A673 (cell line): ENCODE measurements around the gene HAPLN2. TPM values are rescaled to one million over a fixed set of nuclear protein-coding genes. Genes with fewer than 3 reads are reported as not detected.

Experiments used
- BruUV-seq: library from RNA; stranded (reverse); fragments of 400-500 nt; replicated peaks from 2 replicates; lab custom pipeline; 2021; lab: Mats Ljungman, UMichigan
- CTCF ChIA-PET: fragments of 300-600 bp; sonication (Branson Sonifier 250); formaldehyde crosslinking; loops from one replicate; lab custom pipeline; 2022; ENCODE audit warnings: antibody characterized with exemption; lab: Charles Lee
- POLR2A ChIA-PET: fragments of 300-600 bp; sonication (Branson Sonifier 250); formaldehyde crosslinking; loops from one replicate; lab custom pipeline; 2022; ENCODE audit warnings: antibody characterized with exemption; ENCODE audit not compliant: low non-redundant PET; lab: Charles Lee
- DNase-seq: peaks from one replicate; pipeline ENCODE4 v3.0.0-alpha.2; 2015; ENCODE audit warnings: low spot score
- H3K27ac ChIP-seq: fragments of 200-600 bp; sonication (generic); 2 replicates; pipeline ENCODE4 v1.5.1; 2016; ENCODE audit warnings: mixed run types, low read depth, mild to moderate bottlenecking, mixed read lengths, antibody characterized with exemption, low read length; ENCODE audit not compliant: poor library complexity, severe bottlenecking
- H3K27me3 ChIP-seq: fragments of 200-600 bp; sonication (generic); replicated peaks from 2 replicates; pipeline ENCODE4 v1.6.1; 2017; ENCODE audit warnings: mixed run types, low read depth, mild to moderate bottlenecking, mixed read lengths, antibody characterized with exemption, low read length; ENCODE audit not compliant: insufficient read depth, poor library complexity
- H3K36me3 ChIP-seq: fragments of 200-600 bp; sonication (generic); 2 replicates; pipeline ENCODE4 v1.6.1; 2016; ENCODE audit warnings: mixed run types, mild to moderate bottlenecking, mixed read lengths, antibody characterized with exemption, low read length; ENCODE audit not compliant: insufficient read depth, poor library complexity, severe bottlenecking
- H3K4me1 ChIP-seq: fragments of 200-600 bp; sonication (generic); 2 replicates; pipeline ENCODE4 v1.6.1; 2017; ENCODE audit warnings: mixed run types, mild to moderate bottlenecking, mixed read lengths, antibody characterized with exemption, low read length; ENCODE audit not compliant: insufficient read depth, poor library complexity, severe bottlenecking
- H3K4me3 ChIP-seq: fragments of 200-600 bp; sonication (generic); 2 replicates; pipeline ENCODE4 v1.5.1; 2016; ENCODE audit warnings: low read depth, mixed run types, mild to moderate bottlenecking, mixed read lengths, low read length; ENCODE audit not compliant: poor library complexity, severe bottlenecking
- H3K9me3 ChIP-seq: fragments of 200-600 bp; sonication (generic); 2 replicates; pipeline ENCODE4 v1.6.1; 2016; ENCODE audit warnings: mixed run types, low read depth, mild to moderate bottlenecking, mixed read lengths, antibody characterized with exemption, low read length; ENCODE audit not compliant: poor library complexity, severe bottlenecking
- CTCF ChIP-seq: fragments of 300-800, 200-600 bp; sonication (generic); conservative IDR thresholded peaks from 2 replicates; pipeline ENCODE4 v1.5.1; 2017; ENCODE audit warnings: low read depth, mild to moderate bottlenecking, antibody characterized with exemption, low read length, moderate library complexity, mixed read lengths
- EZH2 ChIP-seq: fragments of 200-600 bp; sonication (generic); IDR thresholded peaks from 2 replicates; pipeline ENCODE4 v1.6.1; 2017; ENCODE audit warnings: borderline replicate concordance, low read depth, mild to moderate bottlenecking, mixed read lengths, antibody characterized with exemption, low read length; ENCODE audit not compliant: poor library complexity, severe bottlenecking
- intact Hi-C: fragments of 100-400 bp; cut with micrococcal nuclease; formaldehyde crosslinking; loops from one replicate; pipeline ENCODE4 v1.10.0; 2022; ENCODE audit not compliant: unreplicated experiment
- total RNA-seq: library from RNA; stranded (reverse); gene quantifications from 2 replicates; pipeline ENCODE4 v1.2.3, GENCODE V29; 2021

Gene HAPLN2
- total RNA-seq, 1 experiment from 2014 or later, result not detected

- BruUV-seq, result no TSS peak
- intact Hi-C loops, result no loop called here
- H3K9me3 ChIP-seq, result no peaks in the 10 kb centered on the region
- no peaks in the 10 kb centered on the region for H3K36me3 ChIP-seq
- peak overlapping the region; percentile 36 for H3K4me3 ChIP-seq
- ChIA-PET POLR2A (no interaction called here), CTCF (interaction anchor here (0.6 to 1.6 kb wide), 13 partner anchors 9 to 102 kb away, joined by 3 to 7 read pairs (median 4); partner anchors contain the start of gene CRABP2)
- no peak overlapping the region for H3K27ac ChIP-seq
- DNase-seq, result peak; percentile 68
- TF ChIP-seq EZH2, result peak; percentile 38
- peak; percentile 63 for TF ChIP-seq CTCF
- peaks cover 61% of the 10 kb centered on the region for H3K27me3 ChIP-seq
- H3K4me1 ChIP-seq, result peaks cover 16% of the 10 kb centered on the region
Observed at GRCh38 chr1:156623946-156624813, 5.0 kb downstream of the HAPLN2 start.

GRCh38 chr1:156624814-156625435, 5.7 kb downstream of the HAPLN2 start:
- H3K27me3 ChIP-seq, result peaks cover 58% of the 10 kb centered on the region
- ChIA-PET CTCF (interaction anchor here (0.6 to 1.6 kb wide), 9 partner anchors 10 to 101 kb away, joined by 3 to 7 read pairs (median 5); no protein-coding TSS in a partner anchor), POLR2A (no interaction called here)
- no peaks in the 10 kb centered on the region for H3K9me3 ChIP-seq
- TF ChIP-seq EZH2 (no peak), CTCF (no peak)
- no peak overlapping the region for H3K27ac ChIP-seq
- no TSS peak for BruUV-seq
- H3K4me1 ChIP-seq, result peaks cover 16% of the 10 kb centered on the region
- H3K4me3 ChIP-seq, result peak overlapping the region; percentile 36
- DNase-seq, result no peak
- no peaks in the 10 kb centered on the region for H3K36me3 ChIP-seq
- intact Hi-C loops, result no loop called here

- CTCF ChIA-PET, result interaction anchor here (0.6 to 1.1 kb wide), 3 partner anchors 15 to 52 kb away, joined by 3 to 6 read pairs (median 3); no protein-coding TSS in a partner anchor
- Histone ChIP-seq H3K4me1 (peaks cover 16% of the 10 kb centered on the region), H3K36me3 (no peaks in the 10 kb centered on the region), H3K4me3 (peak overlapping the region; percentile 36), H3K27ac (no peak overlapping the region), H3K9me3 (no peaks in the 10 kb centered on the region), H3K27me3 (peaks cover 58% of the 10 kb centered on the region)
- peak; percentile 90 for TF ChIP-seq CTCF
- peak; percentile 92 for TF ChIP-seq EZH2
- BruUV-seq, result no TSS peak
- intact Hi-C loops, result loop anchor here (1.0 to 2.0 kb wide), 2 partner anchors 32 to 53 kb away; no protein-coding TSS in a partner anchor
- POLR2A ChIA-PET, result no interaction called here
- peak; percentile 64 for DNase-seq
Observed at GRCh38 chr1:156625436-156626078, 6.3 kb downstream of the HAPLN2 start.
